D341Med (cell line): Measurements from ENCODE around the gene ZP3.
"Not testable (repeated sequence)": the region's sequence is repeated elsewhere in the genome, so short reads cannot be mapped to it uniquely, and the experiment has no call there.

Experiments used
- DNase-seq: peaks from one replicate; pipeline ENCODE4 v3.0.0; 2012; ENCODE audit warnings: low spot score

Gene ZP3

GRCh38 chr7:76485822-76486610 is 61.3 kb downstream of the ZP3 start:
- not testable (repeated sequence) for DNase-seq

GRCh38 chr7:76486618-76487017 is 61.9 kb downstream of the ZP3 start:
- DNase-seq: not testable (repeated sequence)

- not testable (repeated sequence) for DNase-seq
These were observed 63.2 kb downstream of the ZP3 start for GRCh38 chr7:76487969-76488368.
